Activated naive CD4-positive, alpha-beta T cell treated with anti-CD3 and anti-CD28 coated beads, Interleukin-2, amount 50 U/mL, for 16 hours (primary cell): ENCODE results near the gene N4BP2.
"Not testable (repeated sequence)": the region's sequence is repeated elsewhere in the genome, so short reads cannot be mapped to it uniquely, and the experiment has no call there.

Source experiments
- DNase-seq: peaks from one replicate; pipeline ENCODE4 v3.0.0-alpha.2; 2020

N4BP2 gene

GRCh38 chr4:40056716-40057585, at the start of gene N4BP2:
N4BP2 (plus strand) TSS chr4:40056850; CDS start chr4:40097341, 40,491 bp downstream.
- DNase-seq, result peak; percentile 80

GRCh38 chr4:40016007-40016406, 40.6 kb upstream of the N4BP2 start:
- no peak for DNase-seq

- DNase-seq, result no peak
These were observed 36.4 kb upstream of the N4BP2 start for GRCh38 chr4:40020221-40020620.

- DNase-seq, result not testable (repeated sequence)
These were observed 35.5 kb upstream of the N4BP2 start for GRCh38 chr4:40021116-40021515.

- not testable (repeated sequence) for DNase-seq
These were observed 32.6 kb upstream of the N4BP2 start for GRCh38 chr4:40024049-40024448.

GRCh38 chr4:40032785-40033184, 23.9 kb upstream of the N4BP2 start:
- no peak for DNase-seq

GRCh38 chr4:40033613-40034012, 23.0 kb upstream of the N4BP2 start:
- DNase-seq, result no peak

- DNase-seq, result no peak
These were observed 17.7 kb upstream of the N4BP2 start for GRCh38 chr4:40038977-40039376.

GRCh38 chr4:40040908-40041307, 15.7 kb upstream of the N4BP2 start:
- no peak for DNase-seq

- no peak for DNase-seq
These were observed 12.9 kb upstream of the N4BP2 start for GRCh38 chr4:40043786-40044185.

- DNase-seq, result peak; percentile 23
These were observed 10.2 kb upstream of the N4BP2 start for GRCh38 chr4:40046311-40046980.

GRCh38 chr4:40053161-40053560, 3.5 kb upstream of the N4BP2 start:
- no peak for DNase-seq

- DNase-seq, result no peak
These were observed 1.2 kb upstream of the N4BP2 start for GRCh38 chr4:40055511-40055862.

- DNase-seq, result peak; percentile 46
These were observed 561 bp upstream of the N4BP2 start for GRCh38 chr4:40055863-40056715.

GRCh38 chr4:40057586-40058091, 989 bp downstream of the N4BP2 start:
- peak; percentile 63 for DNase-seq

- DNase-seq, result no peak
These were observed 1.5 kb downstream of the N4BP2 start for GRCh38 chr4:40058121-40058520.

GRCh38 chr4:40058854-40059253, 2.2 kb downstream of the N4BP2 start:
- no peak for DNase-seq

GRCh38 chr4:40059362-40059761, 2.7 kb downstream of the N4BP2 start:
- no peak for DNase-seq

- no peak for DNase-seq
These were observed 8.4 kb downstream of the N4BP2 start for GRCh38 chr4:40065010-40065409.

GRCh38 chr4:40066651-40067050, 10.0 kb downstream of the N4BP2 start:
- DNase-seq, result no peak

GRCh38 chr4:40070387-40070786, 13.7 kb downstream of the N4BP2 start:
- DNase-seq, result no peak

GRCh38 chr4:40086421-40086820, 29.8 kb downstream of the N4BP2 start:
- DNase-seq, result no peak

GRCh38 chr4:40087799-40088366, 31.2 kb downstream of the N4BP2 start:
- DNase-seq, result no peak
